ENCODE measurements around the gene CACNA2D4.

CACNA2D4 gene

DNA sequence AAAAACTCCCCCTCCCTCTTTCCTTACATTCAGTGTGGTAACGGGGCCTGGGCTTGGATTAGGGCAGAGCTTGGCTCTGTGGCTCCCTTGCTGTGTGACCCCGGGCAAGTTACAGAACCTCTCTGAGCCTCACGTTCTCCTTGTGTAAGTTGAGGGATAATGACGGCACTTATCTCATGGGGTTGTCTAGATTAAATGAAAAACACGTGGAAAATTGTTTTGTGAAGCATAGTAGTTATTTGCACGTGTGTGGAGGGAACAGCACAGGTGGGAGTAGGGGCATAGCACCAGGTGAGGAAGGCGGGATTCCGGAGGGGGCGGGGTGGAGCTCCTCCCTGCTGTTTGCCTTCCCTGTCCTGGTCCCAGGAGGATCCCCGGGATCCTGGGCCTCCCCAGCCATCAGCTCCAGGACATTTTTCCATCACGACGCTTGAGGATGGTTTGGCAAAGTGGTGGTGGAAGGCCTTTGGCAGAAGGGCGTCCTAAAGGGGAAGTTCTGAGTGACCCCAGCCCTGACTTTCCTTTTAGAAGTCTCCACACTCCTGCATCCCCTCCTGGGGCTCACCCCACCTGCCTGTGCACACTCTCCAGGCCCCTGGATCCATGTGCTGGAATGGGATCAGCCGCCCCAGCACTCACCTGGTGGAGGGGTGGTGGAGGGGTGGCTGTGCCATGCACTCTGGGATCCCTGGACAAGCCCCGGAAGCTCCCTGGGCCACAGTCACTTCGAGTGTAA is 75.4 kb downstream of the CACNA2D4 start:
- DNase-seq = no peak

DNA sequence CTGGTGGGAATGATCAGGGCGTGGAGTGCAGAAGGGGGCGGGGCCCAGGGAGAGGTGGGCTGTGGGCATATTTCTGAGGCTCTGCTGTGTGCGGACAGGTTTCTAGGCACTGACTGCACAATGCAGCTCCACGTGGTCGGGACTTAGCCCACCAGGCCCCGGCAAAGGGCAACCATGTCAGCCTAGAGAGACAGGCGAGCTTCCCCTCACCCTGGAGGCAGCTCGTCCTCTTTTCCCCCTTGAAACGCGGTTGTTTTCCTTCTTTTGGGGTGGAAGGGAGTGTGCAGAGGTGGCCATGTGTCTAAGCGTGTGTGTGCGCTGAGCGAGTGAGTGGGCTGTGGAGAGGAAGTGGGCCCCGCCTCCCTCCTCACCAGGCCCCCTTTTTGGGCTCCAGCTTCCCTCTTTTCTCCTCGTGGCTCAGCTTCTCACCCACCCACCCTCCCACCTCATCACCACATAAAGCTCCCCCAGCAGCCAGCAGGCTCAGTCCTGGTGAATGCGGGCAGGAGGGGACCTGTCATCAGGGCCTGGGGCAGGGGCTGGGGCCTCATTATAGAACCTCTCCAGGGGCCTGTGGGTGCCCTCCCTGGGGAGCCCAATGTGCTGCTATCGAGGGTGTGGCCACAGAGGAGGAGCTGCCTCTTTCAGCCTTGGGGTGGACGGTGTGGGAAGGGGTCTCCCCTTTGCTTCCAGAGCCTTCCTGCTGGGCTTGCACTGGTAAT is 76.1 kb downstream of the CACNA2D4 start:
- DNase-seq = no peak

DNA sequence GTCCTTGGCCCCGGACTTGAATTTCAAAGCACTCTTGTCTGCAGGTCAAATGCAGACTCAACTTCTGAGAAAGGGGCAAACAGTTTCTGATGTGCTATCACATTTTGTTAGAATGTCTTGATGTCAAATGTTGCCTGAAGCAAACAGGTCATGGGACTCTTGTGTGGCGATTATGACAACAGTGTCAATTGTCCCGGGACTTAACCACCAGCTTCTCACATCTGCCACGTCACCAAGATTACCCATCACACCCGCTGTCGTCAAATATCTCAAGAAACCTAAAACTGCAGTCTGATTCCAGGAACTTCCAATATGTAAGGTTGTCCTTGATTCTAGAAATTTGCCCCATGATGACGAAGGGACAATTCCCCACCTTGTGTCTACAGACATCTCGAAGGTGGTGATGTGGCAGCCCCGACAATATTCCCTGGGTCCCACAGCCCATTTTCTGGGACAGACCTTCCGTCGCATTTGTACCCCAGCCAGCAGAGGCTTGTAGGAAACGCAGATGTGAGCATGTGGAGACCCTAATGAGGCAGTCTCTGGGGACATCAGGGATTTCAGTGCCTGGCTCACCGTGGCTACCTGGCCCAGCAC is 76.8 kb downstream of the CACNA2D4 start:
- no peak for DNase-seq

DNA sequence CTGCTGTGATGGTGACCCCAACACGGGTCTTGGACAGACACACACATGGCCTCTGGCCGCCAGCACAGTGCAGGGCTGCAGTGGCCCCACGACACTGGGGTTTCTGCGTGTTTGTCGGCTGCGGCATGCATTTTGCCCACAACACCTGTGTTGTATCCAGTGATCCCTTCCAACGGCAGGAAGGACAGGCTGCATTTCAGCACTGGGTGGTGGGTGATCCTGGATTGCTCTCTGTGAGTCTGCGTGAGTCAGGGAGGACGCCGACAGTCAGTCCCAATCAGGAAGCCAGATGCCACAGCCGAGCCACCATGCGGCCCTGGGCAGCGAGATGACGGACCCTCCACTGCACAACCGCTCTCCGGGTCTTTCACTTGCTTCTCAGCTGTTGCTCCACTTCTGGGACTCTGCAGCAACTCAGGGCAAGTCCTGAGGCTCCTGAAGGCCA is 77.4 kb downstream of the CACNA2D4 start:
- DNase-seq = no peak

DNA sequence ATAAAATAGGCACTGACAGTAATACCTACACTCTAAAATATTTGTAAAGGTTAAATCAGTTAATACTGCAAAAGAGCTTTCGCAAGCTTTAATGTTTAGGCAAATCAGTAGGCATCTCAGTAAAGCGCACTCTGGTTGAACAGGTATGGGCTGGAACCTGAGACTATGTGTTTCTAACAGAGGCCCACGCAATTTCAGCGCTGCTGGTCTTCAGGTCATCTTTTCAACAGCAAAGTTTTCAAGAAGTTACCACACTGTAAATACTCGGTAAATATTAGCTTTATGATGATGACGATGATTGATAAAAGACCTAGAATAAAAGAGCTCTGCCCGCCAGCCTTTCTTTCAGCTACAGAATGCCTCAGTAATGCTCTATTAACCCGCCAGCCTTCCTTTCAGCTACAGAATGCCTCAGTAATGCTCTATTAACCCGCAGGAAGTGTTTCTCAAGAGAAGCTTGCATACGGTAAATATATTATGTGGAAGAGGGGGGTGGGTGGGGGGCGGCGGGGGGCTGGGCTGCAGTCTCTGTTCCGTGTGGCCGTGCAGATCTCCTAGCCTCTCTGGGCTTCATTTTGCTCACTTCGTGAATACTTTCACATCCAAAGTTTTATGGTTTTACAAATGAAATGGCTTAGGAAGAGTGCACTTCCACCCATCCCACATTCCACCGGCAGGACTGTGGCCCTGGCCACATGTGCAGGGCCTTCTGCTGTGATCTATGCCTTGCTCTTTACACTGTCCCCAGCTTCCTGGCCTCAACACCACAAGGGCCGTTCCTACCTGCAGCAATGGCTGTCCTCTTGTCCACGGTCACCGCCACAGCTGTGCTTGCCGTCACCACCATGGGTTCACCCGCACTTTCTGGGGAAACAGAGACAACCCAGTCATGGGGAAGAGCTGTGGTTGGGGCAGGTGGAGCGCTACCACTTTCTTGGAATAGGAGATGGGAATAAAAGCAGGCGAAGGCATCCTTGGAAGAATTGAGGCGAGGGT is 78.2 kb downstream of the CACNA2D4 start:
- DNase-seq = no peak

DNA sequence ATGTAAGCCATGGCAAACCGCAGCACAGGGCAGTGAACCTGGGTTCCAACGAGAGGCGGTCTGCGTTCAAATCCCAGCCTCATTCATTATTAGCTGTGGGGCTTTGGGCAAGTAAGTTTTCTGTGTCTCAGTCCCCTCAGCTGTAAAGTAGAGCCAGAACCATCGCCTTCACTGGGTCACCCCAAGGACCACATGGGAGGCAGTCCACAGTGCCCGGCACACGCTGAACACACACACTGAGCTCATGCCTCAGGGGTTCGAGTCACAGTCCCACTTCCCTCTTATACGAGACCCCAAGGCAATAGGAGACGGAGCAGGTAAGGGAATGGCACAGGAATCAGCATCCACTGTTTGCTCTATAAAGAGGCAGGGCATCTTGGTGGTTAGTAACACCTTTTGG is 79.0 kb downstream of the CACNA2D4 start:
- DNase-seq = no peak

DNA sequence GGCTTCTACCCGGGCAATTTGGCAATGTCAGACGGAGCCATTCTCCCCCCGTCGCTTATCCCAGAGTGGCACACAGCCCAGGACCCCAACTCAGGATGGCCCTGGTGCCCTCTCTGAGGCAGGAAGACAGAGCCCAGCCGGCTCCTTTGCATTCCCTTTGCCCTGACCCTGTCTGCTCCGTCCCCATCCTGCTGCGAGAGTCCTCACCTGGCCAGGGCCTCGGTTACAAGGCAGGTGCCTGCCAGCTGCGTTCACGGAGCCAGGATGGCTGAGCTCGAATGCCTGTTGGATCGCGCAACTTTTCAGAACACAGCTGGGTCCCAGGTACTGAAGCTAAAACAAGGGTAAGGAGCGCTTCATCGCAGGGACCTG is 79.5 kb downstream of the CACNA2D4 start:
- no peak for DNase-seq

DNA sequence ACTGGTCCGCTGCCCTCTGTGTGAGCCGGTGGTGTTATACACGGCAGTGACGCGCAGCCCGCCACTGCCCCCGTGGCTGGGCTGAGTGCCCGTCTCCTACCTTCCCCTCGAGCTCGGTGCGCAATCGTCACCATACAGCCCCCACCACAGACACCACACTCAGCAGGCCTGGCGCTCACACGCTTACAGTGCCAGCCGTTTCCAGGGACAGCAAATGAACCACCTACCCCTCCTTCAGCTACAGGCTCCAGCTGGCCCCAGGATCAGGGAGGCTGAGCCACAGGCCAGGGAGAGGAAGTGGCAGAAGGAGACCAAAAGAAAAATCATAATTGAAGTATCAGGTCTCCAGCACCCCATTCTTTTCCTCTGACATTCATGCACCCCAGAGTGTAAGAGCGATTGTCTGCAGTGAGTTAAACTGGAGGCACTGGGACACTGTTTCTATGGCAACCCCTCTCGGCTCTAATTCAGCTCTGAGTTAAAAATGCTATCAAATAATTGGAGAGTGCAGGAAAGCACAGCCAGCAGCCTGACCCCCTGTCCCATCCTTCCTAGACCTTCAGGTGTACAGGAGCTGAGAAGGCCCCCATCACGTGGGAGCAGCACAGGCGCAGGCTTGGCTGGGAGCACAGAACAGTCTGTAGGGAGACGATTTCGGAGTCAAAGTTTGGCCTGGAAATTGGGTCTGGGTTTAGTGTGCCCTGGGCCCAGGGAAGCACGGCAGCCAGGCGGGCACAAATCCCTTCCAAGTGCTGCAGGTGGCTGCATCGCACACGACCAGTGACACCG is 80.1 kb downstream of the CACNA2D4 start:
- DNase-seq = no peak

DNA sequence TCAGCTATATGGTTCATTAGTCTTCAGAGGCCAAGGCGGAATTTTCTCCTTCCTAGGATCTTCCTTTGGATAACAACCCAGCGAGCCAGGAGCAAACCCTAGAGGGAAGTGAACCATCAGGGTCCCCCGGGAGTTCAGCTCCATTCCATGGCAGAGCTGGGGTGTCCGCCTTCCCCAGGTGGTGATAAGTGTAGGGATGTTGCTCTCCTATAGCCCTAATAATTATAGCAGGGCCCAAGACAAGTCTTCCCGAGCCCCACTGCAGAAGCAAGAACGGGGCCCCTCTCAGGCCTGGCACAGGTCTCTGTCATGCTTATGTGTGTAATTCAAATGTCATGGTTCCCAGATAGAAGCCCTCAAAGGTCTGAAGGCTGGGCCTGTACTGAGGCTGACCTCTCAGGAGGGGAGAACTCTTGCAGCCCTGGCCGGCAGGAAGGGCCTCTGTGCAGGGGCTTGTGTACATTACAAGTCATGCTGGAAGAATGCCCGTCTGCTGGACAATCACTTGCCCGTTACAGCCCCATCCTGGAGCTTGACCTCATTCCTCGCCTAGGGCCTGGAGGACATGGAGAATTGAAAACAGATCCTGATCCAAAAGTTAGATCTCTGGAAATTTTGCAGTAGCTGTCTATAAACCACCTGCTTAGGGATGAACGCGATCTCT is 80.8 kb downstream of the CACNA2D4 start:
- DNase-seq = no peak

DNA sequence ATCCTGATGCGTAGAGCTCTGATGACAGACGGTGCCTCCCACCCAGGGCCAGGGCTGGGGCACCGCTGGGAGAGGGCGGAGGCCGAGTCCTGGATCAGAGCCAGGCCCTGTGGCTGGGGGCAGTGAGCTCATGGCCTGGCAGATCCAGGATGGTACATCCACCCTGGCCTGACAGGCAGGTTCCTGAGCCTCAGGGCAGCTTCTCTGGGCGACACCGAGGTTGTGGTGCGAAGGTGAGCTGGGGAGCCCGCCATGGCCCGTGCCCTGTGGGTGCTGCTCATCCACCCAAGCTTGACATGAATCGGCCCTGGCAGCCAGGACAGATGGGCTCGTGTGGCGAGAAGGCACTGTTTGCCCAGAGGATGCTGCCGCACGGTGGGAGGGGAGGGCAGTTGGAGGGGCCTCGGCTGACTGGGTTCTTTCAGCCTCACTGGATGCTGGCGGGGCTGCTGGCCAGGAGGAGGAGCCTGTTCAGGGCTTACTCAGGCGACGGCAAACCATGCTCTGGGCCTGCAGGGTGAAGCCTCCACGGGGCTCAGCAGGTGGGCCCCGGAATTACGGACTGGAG is 81.5 kb downstream of the CACNA2D4 start:
- DNase-seq = peak; percentile 57

DNA sequence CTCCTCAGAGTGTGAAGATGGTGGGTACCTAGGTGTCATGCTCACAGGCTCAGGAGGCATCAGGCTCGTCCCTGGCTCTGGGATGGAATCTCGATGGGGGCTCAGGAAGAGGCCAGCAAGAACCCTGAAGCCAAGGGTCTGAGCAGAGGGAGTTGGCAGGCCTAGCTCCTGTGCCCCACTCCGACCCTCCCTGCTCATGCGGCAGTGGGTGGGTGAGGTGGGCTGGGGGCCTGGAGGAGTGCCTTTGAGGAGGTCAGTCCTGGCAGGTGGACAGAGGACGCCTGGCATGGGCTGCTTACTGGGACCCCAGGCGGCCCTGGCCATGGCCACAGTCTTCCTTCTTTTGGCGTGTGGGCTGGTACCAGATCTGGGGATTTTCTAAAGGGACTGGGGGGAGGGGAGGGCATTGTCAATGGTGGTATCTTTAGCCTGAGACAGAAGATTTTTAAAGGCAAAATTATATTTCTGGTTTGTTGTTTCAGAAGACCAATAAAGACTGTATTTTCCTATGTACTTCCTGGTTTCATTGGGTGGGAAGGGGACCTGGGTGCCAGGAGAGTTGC is 82.1 kb downstream of the CACNA2D4 start:
- DNase-seq = no peak

DNA sequence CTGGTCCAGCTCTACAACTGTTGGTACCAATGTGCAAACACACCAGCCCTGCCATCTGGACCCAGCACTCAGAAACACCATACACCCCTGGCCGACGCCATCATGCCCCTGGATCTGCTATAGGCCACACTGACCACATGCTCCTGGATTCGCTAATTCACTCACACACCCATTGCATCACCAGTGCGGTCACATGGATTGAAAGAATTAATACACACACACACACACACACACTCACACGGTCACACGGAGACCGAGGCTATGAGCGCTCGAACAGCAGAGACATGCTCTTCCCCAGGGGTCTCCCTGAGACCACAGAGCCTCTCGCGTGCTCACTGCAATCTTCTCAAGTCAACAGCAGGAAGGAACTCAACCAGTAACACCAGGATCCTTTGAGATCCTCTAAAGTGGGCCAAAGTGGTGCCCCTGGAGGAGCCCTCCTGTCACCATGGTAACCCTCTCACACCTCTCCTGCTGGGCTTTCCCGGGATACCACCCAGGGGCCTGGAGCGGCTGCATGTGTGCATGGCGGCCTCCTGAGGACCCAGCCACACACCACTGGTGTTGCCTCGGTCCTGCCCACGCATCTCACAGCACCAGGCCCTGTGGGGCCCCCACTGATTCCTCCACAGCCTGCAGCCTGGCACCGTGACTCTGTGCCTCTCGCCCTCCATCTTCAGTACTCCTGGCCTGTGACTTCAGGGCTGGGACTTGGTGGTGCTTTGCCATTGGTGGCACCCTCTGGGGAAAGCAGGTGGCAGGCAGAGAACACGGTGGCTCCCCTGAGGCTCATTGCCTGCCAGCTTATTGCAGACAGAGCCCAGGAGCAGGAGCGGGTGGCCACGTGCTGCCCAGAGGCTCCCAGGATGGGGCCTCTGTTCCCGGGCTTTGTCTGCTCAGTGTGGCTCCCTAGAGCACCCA is 83.0 kb downstream of the CACNA2D4 start:
- no peak for DNase-seq

DNA sequence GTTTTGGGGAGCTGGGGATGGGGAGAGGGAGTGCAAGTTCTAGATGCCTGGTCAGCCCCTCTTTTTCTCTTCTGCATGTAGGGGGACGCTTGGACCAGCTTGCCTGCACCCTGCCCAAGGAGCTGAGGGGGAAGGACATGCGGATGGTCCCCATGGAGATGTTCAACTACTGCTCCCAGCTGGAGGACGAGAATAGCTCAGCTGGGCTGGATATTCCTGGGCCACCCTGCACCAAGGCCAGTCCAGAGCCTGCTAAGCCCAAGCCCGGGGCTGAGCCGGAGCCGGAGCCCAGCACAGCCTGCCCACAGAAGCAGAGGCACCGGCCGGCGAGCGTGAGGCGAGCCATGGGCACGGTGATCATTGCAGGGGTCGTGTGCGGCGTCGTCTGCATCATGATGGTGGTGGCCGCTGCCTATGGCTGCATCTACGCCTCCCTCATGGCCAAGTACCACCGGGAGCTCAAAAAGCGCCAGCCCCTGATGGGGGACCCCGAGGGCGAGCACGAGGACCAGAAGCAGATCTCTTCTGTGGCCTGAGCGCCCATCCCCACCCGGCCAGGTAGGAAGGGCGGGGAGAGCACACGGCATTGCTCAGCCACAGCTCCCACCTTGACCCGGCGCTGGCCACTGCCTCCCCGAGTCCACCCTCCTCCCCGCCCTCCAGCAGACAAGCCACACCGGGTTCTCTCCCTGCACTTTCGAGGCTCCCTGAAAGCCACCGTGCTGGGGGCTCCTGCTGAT is 84.1 kb downstream of the CACNA2D4 start:
- DNase-seq = no peak

DNA sequence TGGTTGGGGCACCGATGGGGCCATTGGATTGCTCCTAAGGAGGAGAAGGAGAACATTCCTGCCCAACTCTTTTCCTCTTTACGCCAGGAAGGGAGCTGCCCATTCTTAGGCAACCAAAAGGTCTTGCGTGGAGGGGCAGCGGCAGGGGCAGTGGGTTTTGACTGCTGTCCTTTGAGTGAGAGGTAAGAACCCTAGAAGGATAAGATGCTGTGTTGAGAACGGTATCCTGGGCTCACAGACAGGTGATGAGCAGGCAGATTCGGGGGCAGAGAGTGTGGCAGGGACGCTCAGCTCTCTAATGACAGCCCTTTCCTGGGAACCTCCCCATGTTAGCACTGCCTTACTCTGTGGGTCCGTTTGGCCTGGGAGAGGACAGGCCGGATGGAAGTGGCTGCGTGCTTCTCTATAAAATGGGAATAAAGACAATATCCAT is 84.8 kb downstream of the CACNA2D4 start:
- DNase-seq = no peak

DNA sequence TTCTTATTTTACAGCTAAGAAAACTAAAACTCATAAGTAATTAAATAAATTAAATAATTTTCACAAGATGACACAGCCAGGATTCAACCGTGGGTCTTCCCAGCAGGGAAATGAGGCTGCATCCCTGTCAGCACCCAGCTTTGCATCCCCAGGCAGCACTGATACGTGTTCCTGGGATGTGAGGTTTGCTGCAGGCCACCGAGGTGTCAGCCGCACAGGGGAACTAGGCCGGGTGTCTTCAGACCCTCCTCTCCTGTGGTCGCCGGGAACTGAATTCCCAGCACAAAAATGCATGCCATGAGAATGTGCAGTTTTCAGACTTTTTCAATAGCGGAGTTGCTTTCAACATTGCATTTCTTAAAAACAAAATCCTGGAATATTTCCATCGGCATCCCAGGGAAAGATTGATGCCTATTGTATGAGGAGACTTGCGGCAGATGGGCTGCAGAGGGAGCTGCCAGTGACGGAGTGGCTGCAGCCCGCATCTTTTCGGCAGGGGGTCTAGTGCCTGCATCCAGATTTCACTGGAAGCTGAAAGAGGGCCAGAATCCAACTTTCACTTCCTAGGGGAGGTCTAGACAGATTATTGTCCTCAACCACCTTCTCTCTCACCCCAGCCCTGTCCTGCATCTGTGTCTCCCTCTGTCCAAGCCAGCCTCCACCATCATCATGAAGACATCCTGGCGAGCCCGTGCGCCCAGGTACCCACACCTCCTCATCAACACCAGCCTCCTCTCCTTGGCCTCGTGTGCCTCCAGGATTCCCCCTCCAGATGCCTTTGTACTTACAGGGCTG is 85.5 kb downstream of the CACNA2D4 start:
- DNase-seq = no peak

DNA sequence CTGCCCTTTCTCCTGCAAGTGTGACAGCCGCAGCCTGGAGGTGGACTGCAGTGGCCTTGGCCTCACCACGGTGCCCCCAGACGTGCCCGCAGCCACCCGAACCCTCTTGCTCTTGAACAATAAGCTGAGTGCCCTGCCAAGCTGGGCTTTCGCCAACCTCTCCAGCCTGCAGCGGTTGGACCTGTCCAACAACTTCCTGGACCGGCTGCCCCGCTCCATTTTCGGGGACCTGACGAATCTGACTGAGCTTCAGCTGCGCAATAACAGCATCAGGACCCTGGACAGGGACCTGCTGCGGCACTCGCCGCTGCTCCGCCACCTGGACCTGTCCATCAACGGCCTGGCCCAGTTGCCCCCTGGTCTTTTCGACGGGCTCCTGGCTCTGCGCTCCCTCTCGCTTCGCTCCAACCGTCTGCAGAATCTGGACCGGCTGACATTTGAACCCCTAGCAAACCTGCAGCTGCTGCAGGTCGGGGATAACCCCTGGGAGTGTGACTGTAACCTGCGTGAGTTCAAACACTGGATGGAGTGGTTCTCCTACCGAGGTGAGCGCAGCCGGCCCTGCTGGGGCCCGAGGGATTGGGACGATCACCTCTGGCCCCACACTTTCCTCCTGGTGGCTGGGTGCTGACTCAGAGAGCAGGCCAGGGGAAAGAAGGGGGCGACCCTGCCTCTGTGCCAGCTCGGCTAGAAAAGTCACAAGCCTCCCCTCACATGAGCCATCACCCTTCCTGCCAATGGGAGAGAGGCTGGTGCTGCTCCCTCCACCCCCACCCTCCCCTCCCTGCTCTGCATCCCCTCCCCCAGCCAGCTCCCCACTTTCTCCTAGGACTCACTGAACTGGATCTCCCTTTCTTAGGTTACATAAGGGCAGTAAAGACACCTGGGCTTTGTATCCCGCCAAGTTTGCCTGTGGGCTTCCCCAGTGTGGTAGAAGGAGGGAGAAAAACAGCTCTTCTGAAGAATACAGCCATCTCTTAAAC is 87.2 kb downstream of the CACNA2D4 start:
- DNase-seq = peak; percentile 39

DNA sequence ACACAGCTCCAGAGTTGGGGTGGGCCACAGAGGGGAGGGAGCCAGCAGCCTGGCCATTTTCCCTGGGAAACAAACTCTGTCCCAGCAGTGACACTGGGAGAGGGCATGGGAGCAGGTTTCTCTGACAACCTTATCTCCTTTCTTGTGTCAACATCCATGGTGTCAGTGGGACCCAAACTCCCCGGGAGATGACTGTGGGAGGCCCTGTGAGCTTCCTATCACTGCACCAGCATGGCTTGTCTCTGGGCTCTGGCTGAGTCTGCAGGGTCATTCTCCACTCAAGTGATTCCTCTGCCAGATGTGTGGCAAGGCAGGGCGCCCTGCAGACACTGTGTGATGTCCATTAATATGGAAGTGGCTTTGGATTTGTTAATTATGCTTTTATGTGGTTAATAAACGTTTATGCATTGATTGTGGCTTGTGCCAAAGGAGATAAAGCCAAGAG is 88.0 kb downstream of the CACNA2D4 start:
- DNase-seq = no peak
